Epithelial cell of esophagus (primary cell): ENCODE measurements around the gene DDI2.

Source experiments
- DNase-seq: peaks from one replicate; pipeline ENCODE4 v3.0.0; 2010; ENCODE audit warnings: low read depth
- H3K4me3 ChIP-seq: 2 replicates; pipeline ENCODE4 v1.5.1; 2011; ENCODE audit warnings: mild to moderate bottlenecking, low read length, control low read depth
- TF ChIP-seq, protein P1 (sequence below): IDR thresholded peaks from 2 replicates; pipeline ENCODE4 v1.5.1; 2011; ENCODE audit warnings: low read depth, mild to moderate bottlenecking, low read length, control low read depth, inconsistent platforms; ENCODE audit not compliant: insufficient read depth; ENCODE audit errors: missing control alignments

Gene DDI2

DNA sequence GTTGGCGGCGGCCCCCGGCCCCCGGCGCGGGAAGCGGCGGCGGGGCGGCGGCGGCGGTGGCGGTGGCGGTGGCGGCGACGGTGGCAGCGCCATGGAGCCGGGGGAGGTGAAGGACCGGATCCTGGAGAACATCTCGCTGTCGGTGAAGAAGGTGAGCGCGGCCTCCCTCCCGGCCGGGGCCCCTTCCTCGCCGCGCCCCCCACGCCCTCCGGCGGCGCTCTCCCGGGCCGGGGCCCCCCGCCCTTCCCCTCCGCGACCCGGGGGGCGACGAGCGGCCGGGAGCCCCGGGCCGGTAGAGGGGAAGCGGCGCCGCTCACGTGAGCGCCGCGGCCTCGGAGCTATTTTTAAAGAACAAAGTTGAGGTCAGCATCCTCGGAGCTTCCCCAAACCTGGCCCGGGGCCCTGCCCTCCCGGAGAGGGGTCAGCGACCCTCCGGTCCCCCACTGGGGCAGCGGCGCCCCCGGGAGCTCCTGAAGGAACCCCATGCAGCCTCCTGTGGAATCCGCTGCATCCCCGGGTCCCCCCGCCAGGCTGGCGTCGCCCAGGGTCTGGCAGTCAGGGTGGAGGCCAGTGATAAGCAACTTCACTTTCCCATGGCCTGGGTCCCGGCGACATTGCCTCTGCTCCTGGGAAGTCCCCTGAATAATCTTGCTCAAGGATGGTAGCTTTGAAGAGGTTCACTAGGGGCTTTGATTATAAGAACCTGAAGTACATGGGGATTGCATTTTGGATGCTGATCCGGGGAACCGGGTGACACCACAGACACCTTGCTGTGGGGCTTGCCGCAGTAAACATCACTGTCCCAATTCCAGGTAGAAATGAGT, 67.4 kb downstream of the DDI2 start:
- TF ChIP-seq, protein P1, sequence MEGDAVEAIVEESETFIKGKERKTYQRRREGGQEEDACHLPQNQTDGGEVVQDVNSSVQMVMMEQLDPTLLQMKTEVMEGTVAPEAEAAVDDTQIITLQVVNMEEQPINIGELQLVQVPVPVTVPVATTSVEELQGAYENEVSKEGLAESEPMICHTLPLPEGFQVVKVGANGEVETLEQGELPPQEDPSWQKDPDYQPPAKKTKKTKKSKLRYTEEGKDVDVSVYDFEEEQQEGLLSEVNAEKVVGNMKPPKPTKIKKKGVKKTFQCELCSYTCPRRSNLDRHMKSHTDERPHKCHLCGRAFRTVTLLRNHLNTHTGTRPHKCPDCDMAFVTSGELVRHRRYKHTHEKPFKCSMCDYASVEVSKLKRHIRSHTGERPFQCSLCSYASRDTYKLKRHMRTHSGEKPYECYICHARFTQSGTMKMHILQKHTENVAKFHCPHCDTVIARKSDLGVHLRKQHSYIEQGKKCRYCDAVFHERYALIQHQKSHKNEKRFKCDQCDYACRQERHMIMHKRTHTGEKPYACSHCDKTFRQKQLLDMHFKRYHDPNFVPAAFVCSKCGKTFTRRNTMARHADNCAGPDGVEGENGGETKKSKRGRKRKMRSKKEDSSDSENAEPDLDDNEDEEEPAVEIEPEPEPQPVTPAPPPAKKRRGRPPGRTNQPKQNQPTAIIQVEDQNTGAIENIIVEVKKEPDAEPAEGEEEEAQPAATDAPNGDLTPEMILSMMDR: peak; percentile 14
- peak overlapping the region; percentile 79 for H3K4me3 ChIP-seq

DNA sequence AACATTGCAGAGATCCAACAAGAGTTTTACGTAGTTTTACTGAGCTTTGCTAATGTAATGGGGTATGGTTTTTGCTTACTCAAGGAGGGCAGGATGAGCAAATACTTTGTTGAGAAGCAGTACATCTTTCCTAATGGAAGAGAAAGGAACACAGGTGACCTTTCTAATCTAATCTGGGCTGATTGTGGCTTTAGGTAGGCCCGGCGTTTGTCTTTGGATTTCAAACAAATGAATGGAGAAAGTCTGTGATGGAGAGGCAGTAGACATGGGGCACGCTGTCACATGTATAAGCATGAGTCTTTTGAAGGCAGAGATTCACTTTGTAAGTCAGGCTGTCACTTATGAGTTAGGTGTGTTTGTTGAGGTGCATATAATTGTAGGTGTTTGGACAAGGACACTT, 68.6 kb downstream of the DDI2 start:
- H3K4me3 ChIP-seq: peak overlapping the region; percentile 79
- peak; percentile 47 for DNase-seq
- TF ChIP-seq, protein P1: no peak

More for the DNA sequence above, 67.4 kb downstream of the DDI2 start:
- no peak for DNase-seq

DNA sequence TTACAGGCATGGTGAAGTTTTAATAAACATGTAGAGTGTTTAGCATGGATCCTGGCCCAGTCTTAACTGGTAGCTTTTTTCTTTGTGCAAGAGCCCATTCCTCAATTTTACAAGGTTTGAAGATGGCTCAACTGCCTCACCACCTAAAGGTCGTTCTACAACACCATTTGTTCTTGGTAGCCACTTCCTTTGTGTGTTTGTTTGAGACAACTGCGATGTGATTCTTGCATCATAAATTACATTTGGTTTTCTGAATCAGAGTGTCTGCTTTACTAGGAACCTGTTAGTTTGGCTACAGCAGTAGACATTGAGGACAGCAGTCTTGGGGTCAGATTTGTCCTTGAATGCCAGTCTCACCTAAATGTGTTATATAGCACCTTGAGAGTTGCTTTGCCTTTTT, 70.2 kb downstream of the DDI2 start:
- no peak overlapping the region for H3K4me3 ChIP-seq
- TF ChIP-seq, protein P1: no peak
- no peak for DNase-seq

DNA sequence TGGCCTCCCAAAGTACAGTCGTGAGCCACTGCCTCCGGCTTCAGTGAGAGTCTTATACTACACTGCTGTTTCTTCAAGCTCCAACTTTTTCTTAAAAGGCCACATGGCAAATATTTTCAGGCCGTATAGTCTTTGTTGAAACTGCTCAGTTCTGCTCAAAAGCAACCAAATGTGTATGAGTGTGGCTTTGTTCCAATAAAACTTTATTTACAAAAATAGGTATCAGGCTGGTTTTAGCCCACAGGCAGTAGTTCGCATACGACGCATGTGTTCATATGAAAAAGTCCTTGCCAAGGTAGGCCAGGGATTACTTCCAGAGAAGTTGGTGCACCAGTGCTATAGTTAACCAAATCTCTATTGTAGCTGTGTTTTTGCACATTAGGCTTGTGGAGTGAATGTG, 73.1 kb downstream of the DDI2 start:
- TF ChIP-seq, protein P1: no peak
- H3K4me3 ChIP-seq: no peak overlapping the region
- DNase-seq: no peak

DNA sequence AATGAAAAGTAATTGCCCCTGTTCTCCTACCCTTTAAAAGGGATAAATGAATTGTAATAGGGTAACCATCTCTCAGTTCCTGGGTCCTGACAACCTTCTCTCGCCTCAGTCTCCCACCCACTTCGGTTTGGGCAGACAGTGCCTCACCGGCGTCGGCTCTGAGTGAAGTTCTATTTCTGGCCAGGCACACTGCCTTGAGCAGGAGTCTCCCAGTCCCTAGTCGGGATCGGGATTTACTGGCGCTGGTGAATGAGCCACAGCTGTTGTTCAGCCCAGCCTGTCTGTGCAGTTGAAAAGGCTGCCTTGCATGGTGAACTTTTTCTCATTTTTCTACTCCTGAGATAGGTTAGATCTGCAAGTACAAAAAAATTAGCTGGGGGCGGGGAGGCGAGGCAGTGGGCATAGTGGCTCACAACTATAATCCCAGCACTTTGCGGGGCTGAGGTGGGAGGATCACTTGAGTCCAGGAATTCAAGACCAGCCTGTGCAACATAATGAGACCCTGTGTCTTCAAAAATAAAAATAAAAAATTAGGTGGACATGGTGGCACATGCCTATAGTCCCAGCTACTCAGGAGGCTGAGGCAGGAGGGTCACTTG, 74.3 kb downstream of the DDI2 start:
- TF ChIP-seq, protein P1: no peak
- H3K4me3 ChIP-seq: no peak overlapping the region
- no peak for DNase-seq

DNA sequence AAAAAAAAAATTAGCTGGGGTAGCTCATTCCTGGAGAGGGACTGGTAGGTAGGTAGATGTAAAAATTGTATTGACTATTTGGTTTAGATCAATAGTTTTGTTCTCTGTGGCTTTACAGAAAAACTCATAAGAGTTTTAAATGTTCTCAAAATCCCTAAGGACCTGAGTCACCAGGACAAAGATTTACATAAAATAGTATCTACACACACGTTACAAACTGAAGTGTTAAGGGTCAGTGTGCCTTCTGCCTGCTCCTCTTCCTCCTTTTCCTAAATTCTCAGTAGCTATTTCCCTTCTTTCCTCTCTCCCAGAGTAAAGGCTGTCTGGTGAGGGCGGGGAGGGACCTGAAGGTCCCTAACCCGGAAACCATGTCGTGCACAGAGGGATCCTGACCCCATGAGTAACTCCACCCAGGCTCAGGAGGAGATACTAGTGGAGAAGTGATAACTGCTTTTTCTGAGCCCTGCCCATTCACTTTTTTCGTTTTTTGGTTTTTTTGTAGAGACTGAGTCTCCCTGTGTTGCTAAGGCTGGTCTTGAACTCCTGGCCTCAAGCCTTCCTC, 74.9 kb downstream of the DDI2 start:
- DNase-seq: no peak
- no peak overlapping the region for H3K4me3 ChIP-seq
- TF ChIP-seq, protein P1: no peak
